ES-I3 (cell line): Measurements from ENCODE around the gene AKAP17A.
A peak's percentile ranks its signal among the peaks of the same experiment; 100 is the strongest.
"Not testable (repeated sequence)": the region's sequence is repeated elsewhere in the genome, so short reads cannot be mapped to it uniquely, and the experiment has no call there.

Source experiments
- H3K36me3 ChIP-seq: 2 replicates; pipeline ENCODE4 v1.6.1; 2013; ENCODE audit warnings: mild to moderate bottlenecking, low read length, control low read depth, moderate library complexity; ENCODE audit not compliant: insufficient read depth
- H3K4me1 ChIP-seq: 2 replicates; pipeline ENCODE4 v1.6.1; 2013; ENCODE audit warnings: mild to moderate bottlenecking, control low read depth, low read length; ENCODE audit not compliant: insufficient read depth
- H3K9ac ChIP-seq: 2 replicates; pipeline ENCODE4 v1.6.1; 2013; ENCODE audit warnings: low read depth, mild to moderate bottlenecking, low read length, moderate library complexity
- H3K9me3 ChIP-seq: 2 replicates; pipeline ENCODE4 v1.6.1; 2013; ENCODE audit warnings: mild to moderate bottlenecking, low read length, moderate library complexity; ENCODE audit not compliant: control insufficient read depth, insufficient read depth

The AKAP17A gene

GRCh38 chrX:1564750-1565683 lies 26.4 kb upstream of the AKAP17A start:
- Histone ChIP-seq H3K36me3 (no peaks in the 10 kb centered on the region), H3K9ac (no peak overlapping the region), H3K9me3 (no peaks in the 10 kb centered on the region), H3K4me1 (no peaks in the 10 kb centered on the region)

GRCh38 chrX:1574181-1574580 lies 17.2 kb upstream of the AKAP17A start:
- H3K9me3 ChIP-seq, H3K36me3 ChIP-seq, H3K4me1 ChIP-seq, H3K9ac ChIP-seq: not testable (repeated sequence)

- Histone ChIP-seq H3K9ac (no peak overlapping the region), H3K9me3 (no peaks in the 10 kb centered on the region), H3K4me1 (no peaks in the 10 kb centered on the region), H3K36me3 (no peaks in the 10 kb centered on the region)
These were observed 15.0 kb upstream of the AKAP17A start for GRCh38 chrX:1576201-1576992.

GRCh38 chrX:1577845-1578244 lies 13.6 kb upstream of the AKAP17A start:
- Histone ChIP-seq H3K9ac (no peak overlapping the region), H3K4me1 (no peaks in the 10 kb centered on the region), H3K9me3 (no peaks in the 10 kb centered on the region), H3K36me3 (no peaks in the 10 kb centered on the region)

GRCh38 chrX:1578511-1579173 lies 12.8 kb upstream of the AKAP17A start:
- Histone ChIP-seq H3K36me3 (no peaks in the 10 kb centered on the region), H3K4me1 (no peaks in the 10 kb centered on the region), H3K9me3 (no peaks in the 10 kb centered on the region), H3K9ac (no peak overlapping the region)

GRCh38 chrX:1581132-1581531 lies 10.3 kb upstream of the AKAP17A start:
- Histone ChIP-seq H3K4me1 (no peaks in the 10 kb centered on the region), H3K9me3 (no peaks in the 10 kb centered on the region)

GRCh38 chrX:1582686-1583437 lies 8.5 kb upstream of the AKAP17A start:
- no peak overlapping the region; the same call in 1 of the 2 replicates for H3K9ac ChIP-seq
- H3K36me3 ChIP-seq: no peaks in the 10 kb centered on the region

More at GRCh38 chrX:1581132-1581531, 10.3 kb upstream of the AKAP17A start:
- H3K36me3 ChIP-seq: no peaks in the 10 kb centered on the region
- no peak overlapping the region for H3K9ac ChIP-seq

GRCh38 chrX:1584237-1585011 lies 7.0 kb upstream of the AKAP17A start:
- Histone ChIP-seq H3K4me1 (no peaks in the 10 kb centered on the region; the same call in 1 of the 2 replicates), H3K9me3 (no peaks in the 10 kb centered on the region), H3K36me3 (no peaks in the 10 kb centered on the region), H3K9ac (no peak overlapping the region)

More at GRCh38 chrX:1582686-1583437, 8.5 kb upstream of the AKAP17A start:
- H3K4me1 ChIP-seq: no peaks in the 10 kb centered on the region; the same call in 1 of the 2 replicates
- H3K9me3 ChIP-seq: no peaks in the 10 kb centered on the region

GRCh38 chrX:1587161-1587560 lies 4.2 kb upstream of the AKAP17A start:
- Histone ChIP-seq H3K4me1 (no peaks in the 10 kb centered on the region; the same call in 1 of the 2 replicates), H3K36me3 (no peaks in the 10 kb centered on the region), H3K9ac (no peak overlapping the region), H3K9me3 (no peaks in the 10 kb centered on the region)

- peaks cover 5% of the 10 kb centered on the region; the same call in 1 of the 2 replicates for H3K36me3 ChIP-seq
- no peaks in the 10 kb centered on the region for H3K9me3 ChIP-seq
- H3K4me1 ChIP-seq: no peaks in the 10 kb centered on the region; the same call in 1 of the 2 replicates
- no peak overlapping the region for H3K9ac ChIP-seq
These were observed 1.9 kb upstream of the AKAP17A start for GRCh38 chrX:1589356-1590130.

GRCh38 chrX:1591863-1592469 lies 562 bp downstream of the AKAP17A start:
- Histone ChIP-seq H3K9me3 (no peaks in the 10 kb centered on the region), H3K36me3 (peaks cover 10% of the 10 kb centered on the region), H3K4me1 (no peaks in the 10 kb centered on the region), H3K9ac (peak overlapping the region; percentile 87)

GRCh38 chrX:1592470-1593142 lies 1.2 kb downstream of the AKAP17A start:
- Histone ChIP-seq H3K4me1 (no peaks in the 10 kb centered on the region), H3K9me3 (no peaks in the 10 kb centered on the region), H3K36me3 (peaks cover 10% of the 10 kb centered on the region), H3K9ac (peak overlapping the region; percentile 87)
